Astrocyte of the spinal cord (primary cell): ENCODE measurements around the gene ARHGEF11.

Experiments used
- DNase-seq: peaks from one replicate; pipeline ENCODE4 v3.0.0; 2011; ENCODE audit warnings: low read depth, low spot score
- H3K4me3 ChIP-seq: 2 replicates; pipeline ENCODE4 v1.5.1; 2011; ENCODE audit warnings: low read depth, mild to moderate bottlenecking, low read length, moderate library complexity
- CTCF ChIP-seq: IDR thresholded peaks from 2 replicates; pipeline ENCODE4 v1.5.1; 2012; ENCODE audit warnings: low read depth, mild to moderate bottlenecking, low read length, inconsistent platforms
- in situ Hi-C: cut with HindIII; loops from 2 replicates; pipeline ENCODE4 v1.10.0; 2017; ENCODE audit warnings: low sequenced_read_pairs

The ARHGEF11 gene

GRCh38 chr1:156905651-156906050 lies 139.9 kb downstream of the ARHGEF11 start:
- no peak for TF ChIP-seq CTCF
- H3K4me3 ChIP-seq = no peak overlapping the region
- in situ Hi-C loops = no loop called here
- DNase-seq = no peak

GRCh38 chr1:156905176-156905575 lies 140.4 kb downstream of the ARHGEF11 start:
- H3K4me3 ChIP-seq = no peak overlapping the region
- DNase-seq = no peak
- TF ChIP-seq CTCF = no peak
- in situ Hi-C loops = no loop called here

- no peak for TF ChIP-seq CTCF
- no peak overlapping the region for H3K4me3 ChIP-seq
- in situ Hi-C loops = no loop called here
- no peak for DNase-seq
Measured at GRCh38 chr1:156904187-156904959, 141.2 kb downstream of the ARHGEF11 start.

GRCh38 chr1:156903328-156904091 lies 142.0 kb downstream of the ARHGEF11 start:
- TF ChIP-seq CTCF = no peak
- DNase-seq = no peak
- in situ Hi-C loops = no loop called here
- no peak overlapping the region for H3K4me3 ChIP-seq

GRCh38 chr1:156901966-156902915 lies 143.3 kb downstream of the ARHGEF11 start:
- in situ Hi-C loops = no loop called here
- H3K4me3 ChIP-seq = no peak overlapping the region
- no peak for TF ChIP-seq CTCF
- DNase-seq = no peak

- DNase-seq = no peak
- TF ChIP-seq CTCF = no peak
- no peak overlapping the region for H3K4me3 ChIP-seq
- in situ Hi-C loops = no loop called here
Measured at GRCh38 chr1:156901590-156901900, 144.0 kb downstream of the ARHGEF11 start.
